Hepatocyte (in vitro differentiated cells): ENCODE data around the gene PIGU. TPM values are rescaled to one million over a fixed set of nuclear protein-coding genes. Genes with fewer than 3 reads are reported as not detected.

ENCODE experiments used
- DNase-seq: peaks from one replicate; pipeline ENCODE4 v3.0.0-alpha.2; 2016; ENCODE audit warnings: low spot score
- H2AFZ ChIP-seq: fragments of 200-600 bp; sonication (generic); 2 replicates; pipeline ENCODE4 v1.6.0; 2016; ENCODE audit warnings: antibody characterized with exemption, mild to moderate bottlenecking
- H3K27ac ChIP-seq: fragments of 200-600 bp; sonication (generic); 2 replicates; pipeline ENCODE4 v1.5.1; 2016; ENCODE audit warnings: mild to moderate bottlenecking
- H3K27me3 ChIP-seq: fragments of 200-600 bp; sonication (generic); 2 replicates; pipeline ENCODE4 v1.6.1; 2016
- H3K36me3 ChIP-seq: fragments of 200-600 bp; sonication (generic); replicated peaks from 2 replicates; pipeline ENCODE4 v1.5.1; 2016; ENCODE audit warnings: low read depth; ENCODE audit not compliant: insufficient read depth
- H3K4me1 ChIP-seq: fragments of 200-600 bp; sonication (generic); 2 replicates; pipeline ENCODE4 v1.5.1; 2016; ENCODE audit warnings: mild to moderate bottlenecking, moderate library complexity; ENCODE audit not compliant: insufficient read depth
- H3K4me2 ChIP-seq: fragments of 200-600 bp; sonication (generic); 2 replicates; pipeline ENCODE4 v1.6.0; 2016
- H3K4me3 ChIP-seq: fragments of 200-600 bp; sonication (generic); 2 replicates; pipeline ENCODE4 v1.5.1; 2016; ENCODE audit warnings: mild to moderate bottlenecking
- H3K79me2 ChIP-seq: fragments of 200-600 bp; sonication (generic); 2 replicates; pipeline ENCODE4 v1.6.0; 2017; ENCODE audit warnings: mild to moderate bottlenecking
- H3K9me2 ChIP-seq: fragments of 200-600 bp; sonication (generic); replicated peaks from 2 replicates; pipeline ENCODE4 v1.6.0; 2017; ENCODE audit warnings: mild to moderate bottlenecking; ENCODE audit not compliant: insufficient read depth
- H3K9me3 ChIP-seq: fragments of 200-600 bp; sonication (generic); 2 replicates; pipeline ENCODE4 v1.5.1; 2016; ENCODE audit warnings: low read depth, mild to moderate bottlenecking
- H4K20me1 ChIP-seq: fragments of 200-600 bp; sonication (generic); 2 replicates; pipeline ENCODE4 v1.6.0; 2016; ENCODE audit warnings: mild to moderate bottlenecking; ENCODE audit not compliant: insufficient read depth, poor library complexity, severe bottlenecking
- CTCF ChIP-seq: fragments of 200-600 bp; sonication (generic); IDR thresholded peaks from 2 replicates; pipeline ENCODE4 v1.5.1; 2016; ENCODE audit warnings: antibody characterized with exemption, mild to moderate bottlenecking; ENCODE audit not compliant: poor library complexity
- EZH2 ChIP-seq: fragments of 200-600 bp; sonication (generic); IDR thresholded peaks from 2 replicates; pipeline ENCODE4 v1.6.1; 2016; ENCODE audit warnings: antibody characterized with exemption, mild to moderate bottlenecking, borderline replicate concordance
- EZH2phosphoT487 ChIP-seq: fragments of 200-600 bp; sonication (generic); IDR thresholded peaks from one replicate; pipeline ENCODE4 v1.6.1; 2018; ENCODE audit warnings: antibody characterized with exemption, mild to moderate bottlenecking, low read depth, moderate library complexity; ENCODE audit not compliant: unreplicated experiment, severe bottlenecking
- WGBS: methylation state at CpG from one replicate; pipeline ENCODE4 v1.1.6; 2016; ENCODE audit warnings: low lambda C conversion rate; ENCODE audit errors: missing lambda C conversion rate; 5-methylcytosine and 5-hydroxymethylcytosine counted together
- polyA plus RNA-seq: library from polyadenylated mRNA; unstranded; fragments of >200 nt; fragmentation: Nextera tagmentation; extraction: Ambion mirVana; gene quantifications from 2 replicates; pipeline ENCODE4 v1.2.1, GENCODE V29; 2016
- total RNA-seq: library from RNA; depleted of rRNA; stranded (reverse); fragments of >200 nt; gene quantifications from 2 replicates; pipeline ENCODE4 v1.2.3, GENCODE V29; 2014

Gene PIGU
- total and polyA plus RNA-seq, 2 experiments from 2014 or later, result 19.3 to 31.5 TPM

- no peak overlapping the region for H2AFZ ChIP-seq
- no peaks in the 10 kb centered on the region for H3K9me3 ChIP-seq
- no peaks in the 10 kb centered on the region for H3K79me2 ChIP-seq
- H3K9me2 ChIP-seq, result no peaks in the 10 kb centered on the region
- H3K4me2 ChIP-seq, result no peak overlapping the region
- no peaks in the 10 kb centered on the region for H3K27me3 ChIP-seq
- H3K36me3 ChIP-seq, result no peaks in the 10 kb centered on the region
- no peak overlapping the region for H3K27ac ChIP-seq
- no peaks in the 10 kb centered on the region for H4K20me1 ChIP-seq
- H3K4me3 ChIP-seq, result no peak overlapping the region
- DNase-seq, result no peak
- H3K4me1 ChIP-seq, result peaks cover 8% of the 10 kb centered on the region
- TF ChIP-seq EZH2phosphoT487 (no peak), CTCF (no peak), EZH2 (no peak)
Measured at GRCh38 chr20:34643928-34644327, 33.0 kb downstream of the PIGU start.

GRCh38 chr20:34642009-34642408, 34.9 kb downstream of the PIGU start:
- H3K4me1 ChIP-seq, result peaks cover 8% of the 10 kb centered on the region

GRCh38 chr20:34639755-34640222, 37.1 kb downstream of the PIGU start:
- Histone ChIP-seq H4K20me1 (no peaks in the 10 kb centered on the region), H3K4me3 (no peak overlapping the region), H3K79me2 (no peaks in the 10 kb centered on the region), H3K36me3 (no peaks in the 10 kb centered on the region), H3K9me2 (no peaks in the 10 kb centered on the region), H2AFZ (no peak overlapping the region), H3K27me3 (no peaks in the 10 kb centered on the region), H3K4me2 (no peak overlapping the region), H3K9me3 (no peaks in the 10 kb centered on the region), H3K4me1 (peaks cover 8% of the 10 kb centered on the region), H3K27ac (no peak overlapping the region)
- 59% methylated on average over 2 of the region's 2 CpGs for WGBS
- peak; percentile 24 for DNase-seq
- TF ChIP-seq EZH2, result no peak
- no peak for TF ChIP-seq CTCF
- no peak for TF ChIP-seq EZH2phosphoT487

More at GRCh38 chr20:34642009-34642408, 34.9 kb downstream of the PIGU start:
- no peak for DNase-seq
- 82% methylated on average over 1 of the region's 1 CpG for WGBS
- Histone ChIP-seq H3K27me3 (no peaks in the 10 kb centered on the region), H3K9me3 (no peaks in the 10 kb centered on the region), H3K36me3 (no peaks in the 10 kb centered on the region), H3K79me2 (no peaks in the 10 kb centered on the region), H3K4me2 (no peak overlapping the region), H3K27ac (no peak overlapping the region), H3K4me3 (no peak overlapping the region), H4K20me1 (no peaks in the 10 kb centered on the region), H2AFZ (no peak overlapping the region), H3K9me2 (no peaks in the 10 kb centered on the region)
- TF ChIP-seq CTCF (no peak), EZH2phosphoT487 (no peak), EZH2 (no peak)

GRCh38 chr20:34638532-34638931, 38.4 kb downstream of the PIGU start:
- Histone ChIP-seq H3K27me3 (no peaks in the 10 kb centered on the region), H3K27ac (no peak overlapping the region), H3K36me3 (no peaks in the 10 kb centered on the region), H2AFZ (no peak overlapping the region), H3K4me2 (no peak overlapping the region), H3K79me2 (no peaks in the 10 kb centered on the region), H3K9me3 (no peaks in the 10 kb centered on the region), H3K4me3 (no peak overlapping the region), H3K9me2 (no peaks in the 10 kb centered on the region), H3K4me1 (peaks cover 8% of the 10 kb centered on the region), H4K20me1 (no peaks in the 10 kb centered on the region)
- WGBS, result 92% methylated on average over 3 of the region's 3 CpGs
- TF ChIP-seq EZH2phosphoT487, result no peak
- DNase-seq, result no peak
